H1 (cell line): Measurements from ENCODE around the gene BRCA1. TPM values are rescaled to one million over a fixed set of nuclear protein-coding genes. Genes with fewer than 3 reads are reported as not detected.
A peak's percentile ranks its signal among the peaks of the same experiment; 100 is the strongest.

Experiments used
- CTCF ChIA-PET: fragments of 300-600 bp; sonication (Branson Sonifier 250); formaldehyde crosslinking; loops from one replicate; lab custom pipeline; 2021; ENCODE audit not compliant: partially characterized antibody; lab: Charles Lee
- POLR2A ChIA-PET: fragments of 300-600 bp; sonication (Branson Sonifier 250); formaldehyde crosslinking; loops from one replicate; lab custom pipeline; 2021; ENCODE audit warnings: inconsistent platforms; ENCODE audit not compliant: partially characterized antibody; lab: Charles Lee
- DNase-seq, 2 experiments: peaks; one replicate each; pipeline versions ENCODE4 v3.0.0 to v3.0.0-alpha.2; 2010 to 2022; ENCODE audit warnings: low spot score in 2 of 2, low read depth in 1 of 2, mixed read lengths in 1 of 2
- FAIRE-seq: peaks from 2 replicates; lab custom pipeline; 2011; peaks lifted over from hg19 to GRCh38; lab: Jason Lieb, UNC
- H2AFZ ChIP-seq: 2 replicates; pipeline ENCODE4 v1.8.1; 2012; ENCODE audit warnings: low read length, inconsistent platforms
- H2AK5ac ChIP-seq: 2 replicates; pipeline ENCODE4 v1.6.1; 2013; ENCODE audit warnings: low read depth, low read length
- H2BK120ac ChIP-seq: replicated peaks from 2 replicates; pipeline ENCODE3; 2013; ENCODE audit warnings: low read depth, low read length, inconsistent platforms
- H2BK12ac ChIP-seq: 2 replicates; pipeline ENCODE4 v1.6.1; 2013; ENCODE audit warnings: low read depth, low read length
- H2BK15ac ChIP-seq: 2 replicates; pipeline ENCODE4 v1.6.1; 2013; ENCODE audit warnings: low read length
- H2BK20ac ChIP-seq: 2 replicates; pipeline ENCODE4 v1.6.1; 2013; ENCODE audit warnings: low read length
- H2BK5ac ChIP-seq: 2 replicates; pipeline ENCODE4 v1.6.1; 2013; ENCODE audit warnings: low read depth, low read length
- H3K14ac ChIP-seq: 2 replicates; pipeline ENCODE4 v1.6.1; 2013; ENCODE audit warnings: inconsistent platforms; ENCODE audit not compliant: insufficient read length
- H3K18ac ChIP-seq: 2 replicates; pipeline ENCODE4 v1.6.1; 2013; ENCODE audit warnings: low read length; ENCODE audit errors: extremely low read depth
- H3K23ac ChIP-seq: 2 replicates; pipeline ENCODE4 v1.6.1; 2013; ENCODE audit warnings: inconsistent platforms; ENCODE audit not compliant: insufficient read length
- H3K23me2 ChIP-seq: 2 replicates; pipeline ENCODE4 v1.6.1; 2013; ENCODE audit warnings: low read depth, low read length
- H3K27ac ChIP-seq: 2 replicates; pipeline ENCODE4 v1.6.1; 2011; ENCODE audit warnings: low read depth, low read length, inconsistent platforms
- H3K27me3 ChIP-seq, 4 experiments: replicated peaks in 1 of 4; 1 replicate in 1 of 4; 2 replicates in 3 of 4; pipeline versions ENCODE4 v1.6.1 to v1.8.1; 2011 to 2013; ENCODE audit warnings: low read length in 3 of 4, mild to moderate bottlenecking in 3 of 4, inconsistent platforms in 2 of 4, mixed read lengths in 2 of 4, moderate library complexity in 1 of 4; ENCODE audit not compliant: control insufficient read depth in 3 of 4, insufficient read depth in 3 of 4; ENCODE audit errors: extremely low read depth in 1 of 4
- H3K36me3 ChIP-seq, 4 experiments: 2 replicates each; pipeline versions ENCODE4 v1.6.1 to v1.8.1; 2011 to 2013; ENCODE audit warnings: mild to moderate bottlenecking in 4 of 4, low read length in 3 of 4, moderate library complexity in 2 of 4, control low read depth in 1 of 4, inconsistent platforms in 1 of 4; ENCODE audit not compliant: insufficient read depth in 4 of 4, control insufficient read depth in 2 of 4
- H3K4ac ChIP-seq: replicated peaks from 2 replicates; pipeline ENCODE3; 2013; ENCODE audit warnings: low read length, low read depth, mixed read lengths, inconsistent platforms; ENCODE audit not compliant: insufficient read length
- H3K4me1 ChIP-seq, 4 experiments: replicated peaks in 1 of 4; 1 replicate in 1 of 4; 2 replicates in 3 of 4; pipeline versions ENCODE4 v1.6.1 to v1.8.1; 2011 to 2013; ENCODE audit warnings: low read length in 3 of 4, inconsistent platforms in 2 of 4, mixed read lengths in 1 of 4; ENCODE audit not compliant: insufficient read depth in 4 of 4, control insufficient read depth in 3 of 4
- H3K4me2 ChIP-seq, 2 experiments: 2 replicates each; pipeline versions ENCODE4 v1.6.1 to v1.8.1; 2011 to 2013; ENCODE audit warnings: low read depth in 2 of 2, low read length in 2 of 2, control low read depth in 1 of 2, inconsistent platforms in 1 of 2, mild to moderate bottlenecking in 1 of 2; ENCODE audit not compliant: insufficient read depth in 1 of 2
- H3K4me3 ChIP-seq, 4 experiments: fragments of 200-600, 300-600 bp in 1 of 4; sonication (generic), shearing (Covaris generic), sonication (Bioruptor Twin) in 1 of 4; 2 replicates each; pipeline versions ENCODE4 v1.5.1 to v1.8.1; 2011 to 2016; ENCODE audit warnings: low read length in 4 of 4, low read depth in 3 of 4, control low read depth in 2 of 4, inconsistent platforms in 2 of 4, mild to moderate bottlenecking in 2 of 4, mixed read lengths in 1 of 4, moderate library complexity in 1 of 4; ENCODE audit not compliant: insufficient read depth in 2 of 4; ENCODE audit errors: extremely low read depth in 1 of 4
- H3K56ac ChIP-seq: replicated peaks from 2 replicates; pipeline ENCODE3; 2013; ENCODE audit warnings: low read depth, mild to moderate bottlenecking, mixed read lengths, low read length, inconsistent platforms; ENCODE audit not compliant: insufficient read length
- H3K79me1 ChIP-seq: 2 replicates; pipeline ENCODE4 v1.6.1; 2013; ENCODE audit warnings: low read depth, low read length, control low read depth
- H3K79me2 ChIP-seq, 2 experiments: 2 replicates each; pipeline versions ENCODE4 v1.6.1 to v1.8.1; 2012 to 2013; ENCODE audit warnings: low read length in 2 of 2, mild to moderate bottlenecking in 2 of 2, inconsistent platforms in 1 of 2; ENCODE audit not compliant: insufficient read depth in 2 of 2, control insufficient read depth in 1 of 2
- H3K9ac ChIP-seq, 4 experiments: replicated peaks in 1 of 4; 1 replicate in 1 of 4; 2 replicates in 3 of 4; pipeline versions ENCODE4 v1.6.1 to v1.8.1; 2011 to 2013; ENCODE audit warnings: low read depth in 3 of 4, low read length in 3 of 4, control low read depth in 2 of 4, mild to moderate bottlenecking in 2 of 4, moderate library complexity in 2 of 4, inconsistent platforms in 1 of 4; ENCODE audit errors: extremely low read depth in 1 of 4
- H3K9me3 ChIP-seq, 2 experiments: 2 replicates each; pipeline versions ENCODE4 v1.6.1 to v1.8.1; 2012 to 2013; ENCODE audit warnings: mild to moderate bottlenecking in 2 of 2, moderate library complexity in 2 of 2, control low read depth in 1 of 2, inconsistent platforms in 1 of 2, low read depth in 1 of 2, low read length in 1 of 2, mixed read lengths in 1 of 2; ENCODE audit not compliant: insufficient read depth in 2 of 2
- H4K20me1 ChIP-seq, 2 experiments: replicated peaks in 1 of 2; 2 replicates each; pipeline versions ENCODE3 to v1.8.1; 2011 to 2013; ENCODE audit warnings: inconsistent platforms in 2 of 2, low read length in 2 of 2, mild to moderate bottlenecking in 1 of 2; ENCODE audit not compliant: insufficient read depth in 2 of 2, control insufficient read depth in 1 of 2
- H4K5ac ChIP-seq: 2 replicates; pipeline ENCODE4 v1.6.1; 2013; ENCODE audit warnings: low read length, low read depth, mixed read lengths, inconsistent platforms; ENCODE audit not compliant: insufficient read length
- H4K8ac ChIP-seq: 2 replicates; pipeline ENCODE4 v1.8.0; 2013; ENCODE audit warnings: mild to moderate bottlenecking, moderate library complexity, low read length, inconsistent platforms; ENCODE audit not compliant: insufficient read depth; ENCODE audit errors: extremely low read depth
- H4K91ac ChIP-seq: replicated peaks from 2 replicates; pipeline ENCODE3; 2013; ENCODE audit warnings: low read length, mixed read lengths, inconsistent platforms; ENCODE audit not compliant: insufficient read length
- ATF2 ChIP-seq: IDR thresholded peaks from 2 replicates; pipeline ENCODE4 v1.6.1; 2012; ENCODE audit warnings: low read length, inconsistent platforms
- CBX8 ChIP-seq: fragments of 300-800, 300-1000 bp; sonication (generic); IDR thresholded peaks from 2 replicates; pipeline ENCODE4 v1.7.1; 2016; ENCODE audit warnings: low read depth, low read length, borderline replicate concordance
- CTBP2 ChIP-seq: IDR thresholded peaks from 2 replicates; pipeline ENCODE4 v1.7.0; 2011; ENCODE audit warnings: borderline replicate concordance, mild to moderate bottlenecking, moderate library complexity, mixed read lengths, low read length; ENCODE audit not compliant: insufficient read depth, insufficient read length
- HDAC2 ChIP-seq, 2 experiments: fragments of 300-600 bp in 1 of 2; sonication (generic) in 1 of 2; IDR thresholded peaks; 2 replicates each; pipeline ENCODE4 v1.6.1; 2011 to 2012; ENCODE audit warnings: low read depth in 2 of 2, low read length in 2 of 2, mild to moderate bottlenecking in 2 of 2, moderate library complexity in 2 of 2, borderline replicate concordance in 1 of 2, inconsistent platforms in 1 of 2
- JUND ChIP-seq: IDR thresholded peaks from 2 replicates; pipeline ENCODE4 v1.6.1; 2011; ENCODE audit warnings: mild to moderate bottlenecking, improper control_type of control experiment, low read length
- MAX ChIP-seq: IDR thresholded peaks from 2 replicates; pipeline ENCODE4 v1.6.1; 2012; ENCODE audit warnings: inconsistent platforms
- NRF1 ChIP-seq: IDR thresholded peaks from 2 replicates; pipeline ENCODE4 v1.6.1; 2011; ENCODE audit warnings: mild to moderate bottlenecking, low read depth, low read length, improper control_type of control experiment
- RAD21 ChIP-seq, 2 experiments: IDR thresholded peaks in 1 of 2; conservative IDR thresholded peaks in 1 of 2; 2 replicates each; pipeline ENCODE4 v1.6.1; 2011; ENCODE audit warnings: low read depth in 2 of 2, low read length in 2 of 2, improper control_type of control experiment in 1 of 2, inconsistent platforms in 1 of 2, mild to moderate bottlenecking in 1 of 2, moderate library complexity in 1 of 2
- SIRT6 ChIP-seq: IDR thresholded peaks from one replicate; pipeline ENCODE4 v1.7.1; 2012; ENCODE audit warnings: low read length, inconsistent platforms
- WGBS, 2 experiments: shearing (Covaris generic) in 1 of 2; methylation state at CpG; one replicate each; pipeline versions ENCODE4 v1.1.6 to v1.1.7; 2013 to 2015; ENCODE audit warnings: low lambda C conversion rate in 2 of 2, mixed read lengths in 2 of 2, inconsistent platforms in 1 of 2, low coverage in 1 of 2, missing lambda C conversion rate in 1 of 2; ENCODE audit not compliant: insufficient replicate concordance in 2 of 2, insufficient coverage in 1 of 2, insufficient read length in 1 of 2; ENCODE audit errors: extremely low coverage in 1 of 2, missing lambda C conversion rate in 1 of 2; 5-methylcytosine and 5-hydroxymethylcytosine counted together
- polyA plus RNA-seq, 7 experiments: library from polyadenylated mRNA; depleted of rRNA in 3 of 7; stranded (reverse) in 5 of 7; unstranded in 2 of 7; fragments of >200 nt in 5 of 7; fragments of 200-250 nt in 2 of 7; gene quantifications; 1 replicate in 5 of 7; 2 replicates in 1 of 7; 4 replicates in 1 of 7; pipeline versions ENCODE4 v1.2.1 to v1.2.3, GENCODE V29; 2011 to 2013; ENCODE audit warnings: missing spikeins in 2 of 7, mixed read lengths in 2 of 7
- total RNA-seq: library from RNA; stranded (reverse); fragmentation: NEBNext Ultra II Directional; extraction: Animal tissue kit (Norgen Biotek cat#: 25700); gene quantifications from 2 replicates; pipeline ENCODE4 v1.2.1, GENCODE V29; 2021

The BRCA1 gene
- total and polyA plus RNA-seq, 2 of the 8 experiments (the other 6 are each of a cell fraction or from before 2014, with no cell fraction given): 30.7 to 39.2 TPM

GRCh38 chr17:42997390-42997983, 127.7 kb downstream of the BRCA1 start:
- Histone ChIP-seq H3K23me2 (peaks cover 7% of the 10 kb centered on the region), H2AK5ac (no peak overlapping the region), H3K27ac (no peak overlapping the region), H2BK120ac (no peak overlapping the region), H4K8ac (no peak overlapping the region), H3K27me3 (no peaks in the 10 kb centered on the region), H3K4ac (no peak overlapping the region), H3K4me3 (peak overlapping the region; percentile 4 to 86 (median 15); a peak in 4 of 8 replicates), H2BK15ac (no peak overlapping the region), H3K4me1 (peaks cover 3 to 12% (median 4%) of the 10 kb centered on the region in 4 experiments; a peak in 6 of 7 replicates), H3K36me3 (peaks cover 17 to 37% (median 26%) of the 10 kb centered on the region in 4 experiments), H2AFZ (peak overlapping the region; percentile 5; the same call in 1 of the 2 replicates), H2BK20ac (no peak overlapping the region), H3K14ac (no peak overlapping the region), H3K79me2 (peaks cover 11 to 20% of the 10 kb centered on the region in 2 experiments), H4K5ac (no peak overlapping the region), H3K9ac (no peak overlapping the region), H2BK12ac (no peak overlapping the region), H3K56ac (no peak overlapping the region), H3K9me3 (no peaks in the 10 kb centered on the region), H4K91ac (no peak overlapping the region), H2BK5ac (no peak overlapping the region), H3K79me1 (peaks cover 2% of the 10 kb centered on the region; the same call in 1 of the 2 replicates), H3K23ac (no peak overlapping the region), H4K20me1 (peaks cover 3 to 10% of the 10 kb centered on the region in 2 experiments), H3K18ac (no peak overlapping the region), H3K4me2 (peak overlapping the region; percentile 42 to 74)
- ChIA-PET POLR2A (interaction anchor here (0.6 to 8.2 kb wide), 55 partner anchors 10 to 1201 kb away, joined by 3 to 123 read pairs (median 5); partner anchors contain the start of genes AARSD1, BECN1, BRCA1 and IFI35), CTCF (interaction anchor here (0.5 to 2.7 kb wide), 23 partner anchors 9 to 217 kb away, joined by 3 to 20 read pairs (median 5); partner anchors contain the start of genes IFI35 and WNK4)
- whole genome bisulfite sequencing, 2 experiments: 35% methylated on average over 5 of the region's 5 CpGs; no CpG with 5 or more reads in 1 of the 2 experiments
- no peak for DNase-seq
- FAIRE-seq: no peak
- TF ChIP-seq JUND (no peak), SIRT6 (no peak), CBX8 (no peak), CTBP2 (no peak), MAX (no peak), HDAC2 (IDR thresholded peaks at IDR 0.05; ENCODE audit: borderline replicate concordance in 1 of 2, low read depth in 2 of 2, low read length in 2 of 2) (no peak; a peak in 1 of 4 replicates), RAD21 (IDR thresholded peaks at IDR 0.05 in 1 of 2, conservative IDR thresholded peaks at IDR 0.05 in 1 of 2; ENCODE audit: low read depth in 2 of 2, low read length in 2 of 2) (no peak), ATF2 (no peak), NRF1 (no peak)
